ENCODE results near the gene CCZ1.
"Not testable (repeated sequence)": the region's sequence is repeated elsewhere in the genome, so short reads cannot be mapped to it uniquely, and the experiment has no call there.

DNA sequence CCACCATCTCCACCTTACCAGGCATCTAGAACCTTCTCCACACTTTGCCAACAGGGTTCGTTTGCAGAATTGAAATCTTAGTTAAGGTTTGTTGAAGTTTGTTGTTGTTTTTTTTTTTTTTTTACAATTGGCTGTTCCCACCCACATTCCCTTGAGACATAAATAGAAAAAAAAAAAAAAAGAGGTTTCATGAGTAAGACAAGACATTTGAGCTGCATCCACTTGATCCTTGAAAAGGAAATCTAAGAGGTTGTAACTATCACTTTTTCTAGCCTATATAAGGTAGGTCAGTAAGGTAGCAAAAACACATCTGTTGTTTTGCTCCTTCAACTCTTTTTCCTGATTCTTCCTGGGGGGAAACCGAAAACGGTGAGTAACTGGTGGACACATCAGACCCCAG lies 18.9 kb upstream of the CCZ1 start:
- not testable (repeated sequence) for TF ChIP-seq YY1 (IDR thresholded peaks at IDR 0.05); EGR1 (IDR thresholded peaks at IDR 0.05; ENCODE audit: low read depth in 2 of 2); RAD21 (IDR thresholded peaks at IDR 0.05); TAF1 (conservative IDR thresholded peaks at IDR 0.05); SP1 (IDR thresholded peaks at IDR 0.05); RXRA (IDR thresholded peaks at IDR 0.05); HNF4G (IDR thresholded peaks at IDR 0.05); GABPA (IDR thresholded peaks at IDR 0.05 in 1 of 2, conservative IDR thresholded peaks at IDR 0.05 in 1 of 2)
- TF ChIP-seq, protein P1, sequence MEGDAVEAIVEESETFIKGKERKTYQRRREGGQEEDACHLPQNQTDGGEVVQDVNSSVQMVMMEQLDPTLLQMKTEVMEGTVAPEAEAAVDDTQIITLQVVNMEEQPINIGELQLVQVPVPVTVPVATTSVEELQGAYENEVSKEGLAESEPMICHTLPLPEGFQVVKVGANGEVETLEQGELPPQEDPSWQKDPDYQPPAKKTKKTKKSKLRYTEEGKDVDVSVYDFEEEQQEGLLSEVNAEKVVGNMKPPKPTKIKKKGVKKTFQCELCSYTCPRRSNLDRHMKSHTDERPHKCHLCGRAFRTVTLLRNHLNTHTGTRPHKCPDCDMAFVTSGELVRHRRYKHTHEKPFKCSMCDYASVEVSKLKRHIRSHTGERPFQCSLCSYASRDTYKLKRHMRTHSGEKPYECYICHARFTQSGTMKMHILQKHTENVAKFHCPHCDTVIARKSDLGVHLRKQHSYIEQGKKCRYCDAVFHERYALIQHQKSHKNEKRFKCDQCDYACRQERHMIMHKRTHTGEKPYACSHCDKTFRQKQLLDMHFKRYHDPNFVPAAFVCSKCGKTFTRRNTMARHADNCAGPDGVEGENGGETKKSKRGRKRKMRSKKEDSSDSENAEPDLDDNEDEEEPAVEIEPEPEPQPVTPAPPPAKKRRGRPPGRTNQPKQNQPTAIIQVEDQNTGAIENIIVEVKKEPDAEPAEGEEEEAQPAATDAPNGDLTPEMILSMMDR (IDR thresholded peaks at IDR 0.05; ENCODE audit: low read depth, low read length, missing input control): not testable (repeated sequence)
- TF ChIP-seq, protein P2, sequence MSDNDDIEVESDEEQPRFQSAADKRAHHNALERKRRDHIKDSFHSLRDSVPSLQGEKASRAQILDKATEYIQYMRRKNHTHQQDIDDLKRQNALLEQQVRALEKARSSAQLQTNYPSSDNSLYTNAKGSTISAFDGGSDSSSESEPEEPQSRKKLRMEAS (IDR thresholded peaks at IDR 0.05): not testable (repeated sequence)
- TF ChIP-seq, protein P3, sequence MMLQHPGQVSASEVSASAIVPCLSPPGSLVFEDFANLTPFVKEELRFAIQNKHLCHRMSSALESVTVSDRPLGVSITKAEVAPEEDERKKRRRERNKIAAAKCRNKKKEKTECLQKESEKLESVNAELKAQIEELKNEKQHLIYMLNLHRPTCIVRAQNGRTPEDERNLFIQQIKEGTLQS (IDR thresholded peaks at IDR 0.05): not testable (repeated sequence)
- TF ChIP-seq, protein P4, sequence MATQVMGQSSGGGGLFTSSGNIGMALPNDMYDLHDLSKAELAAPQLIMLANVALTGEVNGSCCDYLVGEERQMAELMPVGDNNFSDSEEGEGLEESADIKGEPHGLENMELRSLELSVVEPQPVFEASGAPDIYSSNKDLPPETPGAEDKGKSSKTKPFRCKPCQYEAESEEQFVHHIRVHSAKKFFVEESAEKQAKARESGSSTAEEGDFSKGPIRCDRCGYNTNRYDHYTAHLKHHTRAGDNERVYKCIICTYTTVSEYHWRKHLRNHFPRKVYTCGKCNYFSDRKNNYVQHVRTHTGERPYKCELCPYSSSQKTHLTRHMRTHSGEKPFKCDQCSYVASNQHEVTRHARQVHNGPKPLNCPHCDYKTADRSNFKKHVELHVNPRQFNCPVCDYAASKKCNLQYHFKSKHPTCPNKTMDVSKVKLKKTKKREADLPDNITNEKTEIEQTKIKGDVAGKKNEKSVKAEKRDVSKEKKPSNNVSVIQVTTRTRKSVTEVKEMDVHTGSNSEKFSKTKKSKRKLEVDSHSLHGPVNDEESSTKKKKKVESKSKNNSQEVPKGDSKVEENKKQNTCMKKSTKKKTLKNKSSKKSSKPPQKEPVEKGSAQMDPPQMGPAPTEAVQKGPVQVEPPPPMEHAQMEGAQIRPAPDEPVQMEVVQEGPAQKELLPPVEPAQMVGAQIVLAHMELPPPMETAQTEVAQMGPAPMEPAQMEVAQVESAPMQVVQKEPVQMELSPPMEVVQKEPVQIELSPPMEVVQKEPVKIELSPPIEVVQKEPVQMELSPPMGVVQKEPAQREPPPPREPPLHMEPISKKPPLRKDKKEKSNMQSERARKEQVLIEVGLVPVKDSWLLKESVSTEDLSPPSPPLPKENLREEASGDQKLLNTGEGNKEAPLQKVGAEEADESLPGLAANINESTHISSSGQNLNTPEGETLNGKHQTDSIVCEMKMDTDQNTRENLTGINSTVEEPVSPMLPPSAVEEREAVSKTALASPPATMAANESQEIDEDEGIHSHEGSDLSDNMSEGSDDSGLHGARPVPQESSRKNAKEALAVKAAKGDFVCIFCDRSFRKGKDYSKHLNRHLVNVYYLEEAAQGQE (IDR thresholded peaks at IDR 0.05): not testable (repeated sequence)
